PC-3 (cell line): Measurements from ENCODE around the gene FOXK1. TPM values are rescaled to one million over a fixed set of nuclear protein-coding genes. Genes with fewer than 3 reads are reported as not detected.

Experiments
- ATAC-seq: fragments of 200-7000 bp; cut with Tn5 transposase; 2 replicates; pipeline ENCODE4 v1.9.1; 2020; ENCODE audit warnings: mild to moderate bottlenecking, moderate library complexity
- BruUV-seq: library from RNA; stranded (reverse); fragments of 400-500 nt; replicated peaks from 2 replicates; lab custom pipeline; 2021; lab: Mats Ljungman, UMichigan
- CTCF ChIA-PET: fragments of 300-600 bp; sonication (Branson Sonifier 250); formaldehyde crosslinking; loops from one replicate; lab custom pipeline; 2022; ENCODE audit warnings: antibody characterized with exemption; lab: Charles Lee
- POLR2A ChIA-PET: fragments of 300-600 bp; sonication (Branson Sonifier 250); formaldehyde crosslinking; loops from one replicate; lab custom pipeline; 2022; ENCODE audit warnings: antibody characterized with exemption; ENCODE audit not compliant: unreplicated experiment; lab: Charles Lee
- DNase-seq: peaks from one replicate; pipeline ENCODE4 v3.0.0-alpha.2; 2015
- H2AFZ ChIP-seq: fragments of 300-600 bp; sonication (generic); 2 replicates; pipeline ENCODE4 v1.6.0; 2016; ENCODE audit warnings: antibody characterized with exemption, low read length
- H3F3A ChIP-seq: fragments of 300-600 bp; sonication (generic); one replicate; pipeline ENCODE4 v1.6.0; 2017; ENCODE audit warnings: antibody characterized with exemption, low read length, control low read depth, mild to moderate bottlenecking; ENCODE audit not compliant: unreplicated experiment
- H3K27ac ChIP-seq: fragments of 300-600 bp; sonication (generic); 2 replicates; pipeline ENCODE4 v1.5.1; 2016; ENCODE audit warnings: mild to moderate bottlenecking, low read length
- H3K27me3 ChIP-seq: fragments of 300-600 bp; sonication (generic); 2 replicates; pipeline ENCODE4 v1.6.1; 2016; ENCODE audit warnings: low read length, mixed read lengths
- H3K36me3 ChIP-seq: fragments of 300-600 bp; sonication (generic); 2 replicates; pipeline ENCODE4 v1.6.1; 2016; ENCODE audit warnings: low read depth, mixed run types, low read length, mixed read lengths
- H3K4me1 ChIP-seq: fragments of 300-600 bp; sonication (generic); 2 replicates; pipeline ENCODE4 v1.5.1; 2016; ENCODE audit warnings: low read length; ENCODE audit not compliant: insufficient read depth
- H3K4me2 ChIP-seq: fragments of 300-600 bp; sonication (generic); 2 replicates; pipeline ENCODE4 v1.6.0; 2016; ENCODE audit warnings: low read length
- H3K4me3 ChIP-seq: fragments of 300-600 bp; sonication (generic); 2 replicates; pipeline ENCODE4 v1.5.1; 2016; ENCODE audit warnings: mild to moderate bottlenecking, low read length, mixed read lengths
- H3K79me2 ChIP-seq: fragments of 300-600 bp; sonication (generic); 2 replicates; pipeline ENCODE4 v1.6.1; 2017; ENCODE audit warnings: low read length, mixed read lengths
- H3K9ac ChIP-seq: fragments of 300-600 bp; sonication (generic); 2 replicates; pipeline ENCODE4 v1.6.0; 2016; ENCODE audit warnings: mild to moderate bottlenecking, low read length
- H3K9me2 ChIP-seq: fragments of 300-600 bp; sonication (generic); replicated peaks from 2 replicates; pipeline ENCODE4 v1.6.1; 2016; ENCODE audit warnings: mixed run types, low read length, mixed read lengths
- H3K9me3 ChIP-seq: fragments of 300-600 bp; sonication (generic); 2 replicates; pipeline ENCODE4 v1.6.1; 2016; ENCODE audit warnings: low read length, mixed read lengths
- H4K20me1 ChIP-seq: fragments of 300-600 bp; sonication (generic); 2 replicates; pipeline ENCODE4 v1.6.1; 2016; ENCODE audit warnings: low read length, mixed read lengths
- CTCF ChIP-seq: fragments of 300-600 bp; sonication (generic); conservative IDR thresholded peaks from 2 replicates; pipeline ENCODE4 v1.5.1; 2017; ENCODE audit warnings: antibody characterized with exemption, low read depth, mild to moderate bottlenecking, low read length
- EZH2 ChIP-seq: fragments of 300-600 bp; sonication (generic); IDR thresholded peaks from one replicate; pipeline ENCODE4 v1.6.1; 2017; ENCODE audit warnings: antibody characterized with exemption, mild to moderate bottlenecking, low read length; ENCODE audit not compliant: unreplicated experiment
- EZH2phosphoT487 ChIP-seq: fragments of 300-600 bp; sonication (generic); IDR thresholded peaks from 2 replicates; pipeline ENCODE4 v1.6.1; 2018; ENCODE audit warnings: mild to moderate bottlenecking, antibody characterized with exemption, low read length, borderline replicate concordance
- intact Hi-C: fragments of 100-400 bp; cut with micrococcal nuclease; formaldehyde crosslinking; loops from 2 replicates; pipeline ENCODE4 v1.9.0; 2023
- total RNA-seq: library from RNA; depleted of rRNA; stranded (reverse); fragments of >200 nt; gene quantifications from 2 replicates; pipeline ENCODE4 v1.2.3, GENCODE V29; 2014

The FOXK1 gene
- total RNA-seq, 1 experiment from 2014 or later = 13.2 TPM

- Histone ChIP-seq H3K27ac (no peak overlapping the region), H4K20me1 (no peaks in the 10 kb centered on the region), H3K27me3 (no peaks in the 10 kb centered on the region), H3F3A (no peaks in the 10 kb centered on the region), H3K4me1 (no peaks in the 10 kb centered on the region), H3K79me2 (no peaks in the 10 kb centered on the region), H3K4me2 (no peak overlapping the region), H3K4me3 (no peak overlapping the region), H3K9me3 (no peaks in the 10 kb centered on the region), H3K9ac (no peak overlapping the region), H2AFZ (no peak overlapping the region), H3K36me3 (no peaks in the 10 kb centered on the region), H3K9me2 (no peaks in the 10 kb centered on the region)
- POLR2A ChIA-PET = no interaction called here
- no TSS peak for BruUV-seq
- DNase-seq (no peak), ATAC-seq (no peak)
- intact Hi-C loops = no loop called here
- TF ChIP-seq EZH2 (no peak), CTCF (no peak), EZH2phosphoT487 (no peak)
- CTCF ChIA-PET = interaction anchor here (0.6 kb wide), 1 partner anchor 17 kb away, joined by 4 read pairs; no protein-coding TSS in a partner anchor
These were observed 34.0 kb upstream of the FOXK1 start for GRCh38 chr7:4648111-4648510.

DNA sequence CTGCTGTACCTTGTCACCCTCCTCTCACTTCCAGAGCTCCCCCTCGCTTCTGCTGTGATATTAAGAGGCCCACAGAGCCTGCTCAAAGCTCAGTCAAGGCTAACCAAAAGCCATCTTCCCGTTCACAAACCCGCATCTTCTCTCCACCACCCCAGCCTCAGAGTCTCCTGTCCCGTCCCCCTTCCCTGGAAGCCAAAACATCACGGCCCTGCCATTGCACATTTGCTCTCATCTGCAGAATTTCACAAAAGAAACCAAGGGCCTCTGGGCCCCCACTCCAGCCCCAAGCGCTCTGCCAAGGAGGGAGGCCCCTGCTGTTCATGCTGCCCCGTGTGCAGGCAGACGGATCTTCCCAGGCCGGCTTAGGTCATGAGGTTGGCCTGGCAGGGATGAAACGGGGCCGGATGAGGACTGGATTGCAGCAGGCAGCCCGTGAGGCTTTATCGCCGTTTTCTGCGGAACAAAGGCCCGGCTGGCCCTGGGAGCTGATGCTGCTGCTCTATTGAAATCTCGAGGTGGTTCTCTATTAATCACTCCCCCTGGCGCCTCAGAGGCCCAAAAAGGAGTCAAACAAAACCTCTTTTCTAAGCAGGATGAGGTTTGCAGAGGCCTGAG lies 31.6 kb upstream of the FOXK1 start:
- CTCF ChIA-PET = no interaction called here
- H3K9ac ChIP-seq = no peak overlapping the region

More for the DNA sequence above, 31.6 kb upstream of the FOXK1 start:
- H3K4me3 ChIP-seq = no peak overlapping the region
- no peaks in the 10 kb centered on the region for H3F3A ChIP-seq
- DNase-seq (no peak), ATAC-seq (no peak)
- no peaks in the 10 kb centered on the region for H3K4me1 ChIP-seq
- TF ChIP-seq CTCF (no peak), EZH2phosphoT487 (no peak), EZH2 (no peak)
- POLR2A ChIA-PET = no interaction called here
- no peak overlapping the region for H3K4me2 ChIP-seq
- intact Hi-C loops = no loop called here
- no peaks in the 10 kb centered on the region for H3K36me3 ChIP-seq
- H3K27ac ChIP-seq = no peak overlapping the region
- H3K9me2 ChIP-seq = no peaks in the 10 kb centered on the region
- H4K20me1 ChIP-seq = no peaks in the 10 kb centered on the region
- no peaks in the 10 kb centered on the region for H3K9me3 ChIP-seq
- H3K27me3 ChIP-seq = no peaks in the 10 kb centered on the region
- H3K79me2 ChIP-seq = no peaks in the 10 kb centered on the region
- H2AFZ ChIP-seq = no peak overlapping the region
- no TSS peak for BruUV-seq
